HEK293 (cell line): ENCODE measurements around the gene INPP5A.

Experiments used
- CTCF ChIP-seq: fragments of 450-650 bp; formaldehyde crosslinking; IDR thresholded peaks from 2 replicates; pipeline ENCODE4 v1.5.1; 2016; ENCODE audit warnings: missing biosample characterization, missing genetic modification characterization
- MEIS1 ChIP-seq: sonication (generic); formaldehyde crosslinking; IDR thresholded peaks from 2 replicates; pipeline ENCODE4 v1.8.1; 2022; ENCODE audit warnings: missing genetic modification reagents, mild to moderate bottlenecking, borderline replicate concordance
- ZNF138 ChIP-seq: fragments of 450-650 bp; formaldehyde crosslinking; IDR thresholded peaks from 2 replicates; pipeline ENCODE4 v1.5.1; 2016; ENCODE audit warnings: missing biosample characterization, missing genetic modification characterization, borderline replicate concordance
- ZNF169 ChIP-seq: fragments of 450-650 bp; formaldehyde crosslinking; IDR thresholded peaks from 2 replicates; pipeline ENCODE4 v1.5.1; 2016; ENCODE audit warnings: missing biosample characterization, missing genetic modification characterization
- ZNF274 ChIP-seq, 2 experiments: fragments of 200-500 bp in 1 of 2; fragments of 450-650 bp in 1 of 2; sonication (Bioruptor generic) in 1 of 2; formaldehyde crosslinking in 1 of 2; IDR thresholded peaks; 2 replicates each; pipeline versions ENCODE4 v1.5.1 to v1.6.1; 2014 to 2016; ENCODE audit warnings: borderline replicate concordance in 1 of 2, inconsistent platforms in 1 of 2, low read length in 1 of 2, missing biosample characterization in 1 of 2, missing genetic modification characterization in 1 of 2

GRCh38 chr10:132750936-132751335 is 213.3 kb downstream of the INPP5A start:
- TF ChIP-seq ZNF138 (tag by site-specific recombination) (no peak), CTCF (tag by site-specific recombination) (no peak), ZNF274 (IDR thresholded peaks at IDR 0.05; ENCODE audit: low read length) (no peak), ZNF274 (tag by site-specific recombination; IDR thresholded peaks at IDR 0.05; ENCODE audit: borderline replicate concordance) (no peak), ZNF169 (no peak), MEIS1 (CRISPR knock-in tag) (no peak)
